Measurements from ENCODE around the gene NLRC3.
"Not testable (repeated sequence)": the region's sequence is repeated elsewhere in the genome, so short reads cannot be mapped to it uniquely, and the experiment has no call there.

The NLRC3 gene

GRCh38 chr16:3577302-3577752 lies at the start of gene NLRC3:
TSS of gene NLRC3 (minus strand) at chr16:3577403. CDS start at chr16:3565036, 12,367 bp downstream.
- peak; percentile 63 for DNase-seq (ENCODE audit: low spot score)

DNA sequence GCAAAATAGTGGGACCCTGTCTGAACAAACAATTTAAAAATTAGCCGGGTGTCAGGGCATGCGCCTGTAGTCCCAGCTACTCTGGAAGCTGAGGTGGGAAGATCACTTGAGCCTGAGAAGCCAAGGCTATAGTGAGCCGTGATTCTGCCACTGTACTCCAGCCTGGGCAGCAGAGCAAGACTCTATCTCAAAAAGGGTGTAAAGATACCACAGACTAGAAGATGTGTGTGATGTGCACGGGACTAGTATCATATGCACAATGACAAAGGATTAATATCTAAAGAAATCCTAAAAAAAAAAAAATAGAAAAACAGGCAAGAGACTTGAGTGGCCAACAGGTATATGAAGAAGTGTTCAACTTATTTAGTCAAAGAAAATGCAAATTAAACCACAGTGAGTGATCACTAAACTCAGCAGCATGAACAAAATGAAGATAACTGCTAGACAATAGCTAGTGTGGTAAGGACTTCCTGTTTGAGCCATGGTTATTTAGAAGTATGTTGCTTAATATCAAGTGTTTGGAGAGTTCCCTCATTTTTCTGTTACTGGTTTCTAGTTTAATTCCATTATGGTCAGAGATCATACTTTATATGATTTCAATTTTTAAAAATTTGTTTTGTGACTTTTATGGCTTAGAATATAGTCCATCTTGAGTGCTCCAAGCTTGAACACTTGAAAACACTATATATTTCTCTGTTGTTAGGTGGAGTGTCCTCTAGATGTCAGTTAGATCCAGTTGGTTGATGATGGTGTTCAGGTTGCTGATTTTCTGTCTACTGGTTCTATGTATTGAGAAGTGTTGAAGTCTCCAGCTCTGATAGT lies 48.9 kb upstream of the NLRC3 start:
- DNase-seq (ENCODE audit: low spot score): peak; percentile 62

DNA sequence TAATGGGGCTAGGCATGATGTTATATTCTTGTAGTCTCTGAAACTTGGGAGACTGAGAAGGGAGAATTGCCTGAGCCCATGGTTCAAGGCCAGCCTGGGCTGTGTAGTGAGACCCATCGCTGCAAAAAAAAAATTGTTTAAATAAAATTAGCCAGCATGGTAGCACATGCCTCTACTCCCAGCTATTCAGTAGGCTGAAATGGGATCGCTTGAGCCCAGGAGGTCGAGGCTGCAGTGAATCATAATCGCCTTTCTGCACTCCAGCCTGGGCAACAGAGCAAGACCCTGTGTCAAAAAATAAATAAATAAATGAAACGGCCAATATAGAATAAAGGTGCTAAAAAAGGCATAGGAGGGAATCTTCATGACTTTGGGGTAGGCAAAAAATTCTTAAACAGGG lies 48.1 kb upstream of the NLRC3 start:
- DNase-seq (ENCODE audit: low spot score): no peak

DNA sequence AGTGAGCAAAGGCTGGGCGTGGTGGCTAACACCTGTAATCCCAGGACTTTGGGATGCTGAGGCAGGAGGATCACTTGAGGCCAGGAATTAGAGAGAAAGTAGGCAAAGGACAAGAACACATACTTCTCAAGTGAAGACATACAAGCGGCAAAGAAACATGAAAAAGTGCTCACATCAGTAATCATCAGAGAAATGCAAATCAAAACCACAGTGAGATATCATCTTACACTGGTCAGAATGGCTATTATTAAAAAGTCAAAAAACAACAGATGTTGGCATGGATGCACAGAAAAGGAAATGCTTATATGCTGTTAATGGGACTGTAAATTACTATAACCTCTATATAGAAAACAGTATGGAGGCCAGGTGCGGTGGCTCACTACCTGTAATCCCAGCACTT lies 46.4 kb upstream of the NLRC3 start:
- no peak for DNase-seq (ENCODE audit: low spot score)

- DNase-seq (ENCODE audit: low spot score): no peak
Measured at GRCh38 chr16:3618769-3619141, 41.6 kb upstream of the NLRC3 start.

- DNase-seq (ENCODE audit: low spot score): no peak
Measured at GRCh38 chr16:3612510-3613466, 35.6 kb upstream of the NLRC3 start.

GRCh38 chr16:3611146-3611975 lies 34.2 kb upstream of the NLRC3 start, which contains the start of gene SLX4:
TSS of gene SLX4 (minus strand) at chr16:3611606. CDS start at chr16:3608964, 2,642 bp downstream.
- DNase-seq (ENCODE audit: low spot score): peak; percentile 91

GRCh38 chr16:3610698-3611145 lies 33.5 kb upstream of the NLRC3 start:
- peak; percentile 5 for DNase-seq (ENCODE audit: low spot score)

GRCh38 chr16:3609895-3610697 lies 32.9 kb upstream of the NLRC3 start:
- no peak for DNase-seq (ENCODE audit: low spot score)

GRCh38 chr16:3608976-3609375 lies 31.8 kb upstream of the NLRC3 start:
- DNase-seq (ENCODE audit: low spot score): not testable (repeated sequence)

- DNase-seq (ENCODE audit: low spot score): no peak
Measured at GRCh38 chr16:3608069-3608468, 30.9 kb upstream of the NLRC3 start.

GRCh38 chr16:3607634-3608033 lies 30.4 kb upstream of the NLRC3 start:
- no peak for DNase-seq (ENCODE audit: low spot score)

DNA sequence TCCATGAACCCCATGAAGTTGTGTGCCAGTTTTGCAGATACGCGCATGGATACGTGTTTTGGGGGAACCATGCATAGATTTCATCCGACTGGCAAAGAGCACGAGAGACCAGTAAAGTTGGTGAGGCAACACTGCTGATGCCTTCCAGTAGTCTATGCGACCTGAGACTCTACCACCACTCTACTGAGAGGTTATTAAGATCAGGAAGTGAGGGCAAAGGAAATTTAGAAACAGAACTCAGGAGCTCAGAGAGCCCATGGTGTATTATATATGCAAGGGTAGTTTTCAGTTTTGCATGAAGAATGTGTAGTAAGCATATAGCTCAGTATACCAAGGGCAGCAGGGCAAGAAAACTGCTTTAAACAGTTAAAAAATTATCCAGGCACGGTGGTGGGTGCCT lies 30.0 kb upstream of the NLRC3 start:
- DNase-seq (ENCODE audit: low spot score): no peak

DNA sequence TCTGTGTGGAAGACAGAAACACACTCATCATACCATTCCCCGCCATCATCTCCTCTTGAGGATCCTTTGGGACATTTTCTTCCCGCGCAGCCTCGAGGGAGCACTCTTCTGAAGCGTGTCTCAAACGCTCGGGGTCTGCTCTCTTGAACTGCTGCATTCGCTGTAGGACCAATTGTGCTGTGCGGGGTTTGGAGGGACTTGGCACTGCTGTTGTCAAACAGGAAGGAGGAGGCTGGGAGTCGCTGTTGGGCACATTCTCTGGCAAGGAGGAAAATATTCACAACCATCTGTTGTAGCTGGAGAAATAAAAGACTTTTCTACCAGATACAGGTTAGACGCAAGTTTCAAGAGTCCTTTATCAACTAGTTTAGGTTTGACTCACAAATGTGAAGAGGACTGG lies 29.2 kb upstream of the NLRC3 start:
- DNase-seq (ENCODE audit: low spot score): no peak

DNA sequence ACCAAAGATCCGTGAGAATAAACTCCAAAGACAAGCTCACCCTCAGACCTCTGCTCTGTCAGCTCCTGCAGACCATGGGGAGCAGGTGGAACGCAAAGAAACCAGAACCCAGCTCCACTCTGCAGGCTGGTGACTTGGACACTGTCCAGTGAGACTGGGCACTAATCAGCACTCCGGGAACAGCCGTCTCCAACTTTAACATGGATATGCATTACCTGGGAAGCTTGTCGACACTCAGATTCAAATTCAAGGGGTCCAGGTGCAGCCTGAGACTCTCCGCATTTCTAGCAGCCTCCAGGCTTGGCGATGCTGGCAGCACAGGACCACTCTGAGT lies 25.1 kb upstream of the NLRC3 start:
- DNase-seq (ENCODE audit: low spot score): no peak

DNA sequence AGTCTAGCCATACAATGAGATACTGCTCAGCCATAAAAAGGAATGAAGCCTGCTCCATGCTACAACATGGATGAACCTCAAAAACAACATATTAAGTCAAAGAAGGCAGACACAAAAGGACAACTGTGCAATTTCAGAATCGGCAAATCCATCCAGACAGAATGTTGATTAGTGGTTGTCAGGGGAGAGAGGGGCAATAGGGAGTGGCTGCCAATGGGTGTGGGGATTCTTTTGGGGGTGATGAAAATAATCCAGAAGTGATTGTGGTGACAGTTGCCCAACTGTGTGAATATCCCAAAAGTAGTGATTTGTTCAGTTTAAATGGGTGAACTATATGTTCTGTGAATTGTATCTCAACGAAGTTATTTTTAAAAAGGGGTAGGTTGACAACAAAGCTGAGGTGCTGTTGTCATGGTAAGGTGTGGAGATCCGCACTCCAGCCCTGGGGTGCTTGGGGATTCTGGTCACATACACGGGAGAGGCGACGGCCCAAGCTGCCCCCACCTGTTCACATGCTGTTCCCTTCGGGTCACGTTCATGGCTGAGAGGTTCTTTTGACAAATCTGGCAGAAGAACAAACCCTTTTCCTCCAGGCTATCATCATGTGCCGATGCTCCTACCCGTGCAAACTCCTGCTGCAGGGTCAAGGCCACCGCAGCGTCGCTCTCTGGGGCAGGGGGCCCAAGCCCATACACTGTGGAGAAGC lies 24.6 kb upstream of the NLRC3 start:
- DNase-seq (ENCODE audit: low spot score): no peak

DNA sequence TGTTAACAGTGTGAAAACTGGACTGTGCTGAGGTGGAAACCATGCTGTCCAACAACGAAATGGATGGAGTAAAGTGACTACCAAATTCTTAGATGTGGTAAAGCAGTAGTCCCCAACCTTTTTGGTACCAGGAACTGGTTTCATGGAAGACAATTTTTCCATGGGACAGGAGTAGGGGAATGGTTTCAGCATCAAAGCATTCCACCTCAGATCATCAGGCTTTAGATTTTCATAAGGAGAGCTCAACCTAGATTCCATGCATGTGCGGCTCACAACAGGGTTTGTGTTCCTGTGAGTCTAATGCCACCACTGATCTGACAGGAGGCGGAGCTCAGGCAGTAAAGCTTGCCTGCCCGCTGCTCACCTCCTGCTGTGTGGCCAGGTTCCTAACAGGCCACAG lies 22.7 kb upstream of the NLRC3 start:
- no peak for DNase-seq (ENCODE audit: low spot score)

GRCh38 chr16:3599121-3599520 lies 21.9 kb upstream of the NLRC3 start:
- no peak for DNase-seq (ENCODE audit: low spot score)

DNA sequence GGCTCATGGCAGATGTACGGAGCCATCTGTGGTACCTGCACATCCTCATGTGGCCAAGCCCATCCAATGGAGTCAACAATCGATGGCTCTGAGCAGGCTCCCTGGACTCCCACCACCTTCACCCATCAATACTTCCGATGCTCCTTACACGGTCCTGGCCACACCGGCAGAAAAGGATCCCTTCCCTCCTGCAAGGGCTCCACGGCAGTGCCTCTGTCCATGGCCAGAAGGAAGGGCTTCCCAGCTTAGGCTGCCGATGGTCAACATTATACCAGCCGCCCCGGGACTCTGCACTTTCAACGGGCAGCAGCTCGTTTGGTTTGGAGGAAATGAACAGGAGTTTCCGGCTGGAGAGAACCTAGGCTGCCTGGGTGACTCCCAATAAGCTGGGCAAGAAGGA lies 21.0 kb upstream of the NLRC3 start:
- DNase-seq (ENCODE audit: low spot score): no peak

DNA sequence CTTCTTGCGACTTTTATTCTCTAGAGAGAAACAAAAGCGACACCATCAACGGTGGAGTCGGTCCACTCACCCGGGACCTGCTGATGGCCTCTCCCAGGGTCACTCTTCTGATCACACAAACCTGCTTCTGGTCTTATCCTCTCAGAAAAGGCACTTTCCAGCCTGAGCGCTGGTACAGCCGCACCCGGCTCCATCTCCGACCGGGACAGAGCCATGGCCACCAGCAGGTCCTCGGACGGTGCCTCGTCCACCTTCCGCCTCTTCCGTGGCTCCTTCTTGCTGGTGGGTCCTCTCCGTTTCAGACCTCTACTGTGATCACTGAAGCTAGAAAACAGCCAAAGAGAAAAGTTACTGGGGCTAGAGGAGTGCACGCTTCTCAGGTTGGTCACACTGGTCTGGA lies 20.5 kb upstream of the NLRC3 start:
- DNase-seq (ENCODE audit: low spot score): no peak

- no peak for DNase-seq (ENCODE audit: low spot score)
Measured at GRCh38 chr16:3597226-3597625, 20.0 kb upstream of the NLRC3 start.
